ENCODE measurements around the gene INTS1.

INTS1 gene

DNA sequence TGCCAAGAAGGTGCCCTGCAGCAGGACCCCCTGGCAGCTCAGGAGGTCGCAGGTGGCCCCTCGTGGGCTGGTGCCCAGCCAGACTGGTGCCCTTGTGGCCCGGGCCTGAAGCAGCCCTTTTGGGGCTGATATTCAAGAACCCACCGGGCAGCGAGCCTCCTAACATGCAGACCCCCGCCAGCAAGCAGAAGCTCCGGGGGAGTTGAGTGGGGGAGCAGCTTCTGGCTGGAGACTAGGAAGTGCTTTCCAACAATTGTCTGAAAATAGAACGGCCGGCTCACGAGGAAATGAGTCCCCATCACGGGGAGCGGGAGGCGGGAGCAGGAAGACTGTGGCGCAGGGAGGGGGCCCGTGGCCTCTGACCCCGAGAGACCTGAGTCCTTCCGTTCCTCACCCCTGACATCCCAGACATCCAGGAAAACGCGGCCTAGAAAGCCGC, 9.5 kb upstream of the INTS1 start:
- Histone ChIP-seq H3K9me2 (replicated peaks; ENCODE audit: insufficient read depth, low read length) (no peaks in the 10 kb centered on the region), H3K4me1 (ENCODE audit: low read length) (peaks cover 7% of the 10 kb centered on the region), H3K36me3 (replicated peaks; ENCODE audit: insufficient read depth, low read length) (no peaks in the 10 kb centered on the region), H3K4me3 (ENCODE audit: low read length) (no peak overlapping the region), H3K27me3 (replicated peaks; ENCODE audit: insufficient read depth, low read length) (peaks cover 40% of the 10 kb centered on the region), H3K27ac (ENCODE audit: low read length) (no peak overlapping the region), H3K9ac (ENCODE audit: low read length) (no peak overlapping the region), H2AFZ (ENCODE audit: low read length) (no peak overlapping the region), H3F3A (ENCODE audit: insufficient read depth, low read length) (no peaks in the 10 kb centered on the region), H3K4me2 (ENCODE audit: low read depth, low read length) (no peak overlapping the region; the same call in 1 of the 2 replicates), H3K79me2 (ENCODE audit: low read length) (no peaks in the 10 kb centered on the region), H3K9me3 (replicated peaks; ENCODE audit: insufficient read depth, low read length) (no peaks in the 10 kb centered on the region), H4K20me1 (ENCODE audit: insufficient read depth, low read length) (no peaks in the 10 kb centered on the region)
- no peak for DNase-seq
- no peak for TF ChIP-seq EZH2 (optimal IDR thresholded peaks at IDR 0.05; ENCODE audit: low read depth, low read length)
- TF ChIP-seq EZH2phosphoT487 (IDR thresholded peaks at IDR 0.05; ENCODE audit: low read length): no peak
- TF ChIP-seq, protein P1, sequence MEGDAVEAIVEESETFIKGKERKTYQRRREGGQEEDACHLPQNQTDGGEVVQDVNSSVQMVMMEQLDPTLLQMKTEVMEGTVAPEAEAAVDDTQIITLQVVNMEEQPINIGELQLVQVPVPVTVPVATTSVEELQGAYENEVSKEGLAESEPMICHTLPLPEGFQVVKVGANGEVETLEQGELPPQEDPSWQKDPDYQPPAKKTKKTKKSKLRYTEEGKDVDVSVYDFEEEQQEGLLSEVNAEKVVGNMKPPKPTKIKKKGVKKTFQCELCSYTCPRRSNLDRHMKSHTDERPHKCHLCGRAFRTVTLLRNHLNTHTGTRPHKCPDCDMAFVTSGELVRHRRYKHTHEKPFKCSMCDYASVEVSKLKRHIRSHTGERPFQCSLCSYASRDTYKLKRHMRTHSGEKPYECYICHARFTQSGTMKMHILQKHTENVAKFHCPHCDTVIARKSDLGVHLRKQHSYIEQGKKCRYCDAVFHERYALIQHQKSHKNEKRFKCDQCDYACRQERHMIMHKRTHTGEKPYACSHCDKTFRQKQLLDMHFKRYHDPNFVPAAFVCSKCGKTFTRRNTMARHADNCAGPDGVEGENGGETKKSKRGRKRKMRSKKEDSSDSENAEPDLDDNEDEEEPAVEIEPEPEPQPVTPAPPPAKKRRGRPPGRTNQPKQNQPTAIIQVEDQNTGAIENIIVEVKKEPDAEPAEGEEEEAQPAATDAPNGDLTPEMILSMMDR (IDR thresholded peaks at IDR 0.05; ENCODE audit: low read length): no peak

DNA sequence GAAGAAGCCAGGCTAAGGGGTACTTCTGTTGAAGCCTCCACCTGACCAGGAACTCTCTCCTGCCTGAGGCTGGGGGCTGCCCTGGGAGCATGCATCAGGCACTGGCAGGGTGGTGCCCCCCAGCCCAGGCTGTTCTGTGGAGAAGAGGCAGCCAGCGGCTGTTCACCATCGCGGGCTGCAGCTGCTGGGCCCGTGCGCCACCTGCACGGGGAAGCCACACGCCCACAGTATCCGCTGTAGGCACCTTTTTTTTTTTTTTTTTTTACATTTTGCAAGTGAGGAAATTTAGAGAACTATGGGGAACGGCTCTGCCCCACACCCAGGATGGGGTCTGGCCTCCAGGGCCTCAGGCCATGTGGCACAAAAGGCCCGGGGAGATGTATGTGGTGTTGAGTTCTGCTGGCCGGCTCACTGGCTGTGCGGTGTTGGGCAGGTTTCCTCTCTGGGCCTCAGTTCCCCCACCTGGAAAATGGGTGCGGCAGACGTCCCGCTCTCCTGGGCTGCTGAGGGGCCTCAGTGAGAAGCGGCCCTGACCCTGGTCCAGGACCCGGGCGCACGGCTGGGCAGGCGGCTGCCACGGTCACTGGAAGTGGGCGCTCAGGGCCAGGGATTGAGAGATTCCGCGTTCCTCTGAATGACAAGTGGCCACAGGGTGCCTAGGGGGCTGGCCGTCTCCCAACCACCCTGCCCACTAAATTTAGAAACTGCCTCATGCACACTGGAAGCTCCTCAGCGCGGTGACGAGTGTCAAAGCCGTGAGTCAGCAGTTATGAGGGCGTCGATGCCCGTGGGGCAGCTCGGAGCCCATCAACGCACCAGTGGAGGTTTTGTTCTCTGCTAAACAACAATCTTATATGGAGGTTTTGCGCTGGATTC, 8.8 kb upstream of the INTS1 start:
- no peaks in the 10 kb centered on the region for H4K20me1 ChIP-seq (ENCODE audit: insufficient read depth, low read length)
- peaks cover 7% of the 10 kb centered on the region for H3K4me1 ChIP-seq (ENCODE audit: low read length)
- no peaks in the 10 kb centered on the region for H3K9me2 ChIP-seq (replicated peaks; ENCODE audit: insufficient read depth, low read length)
- H2AFZ ChIP-seq (ENCODE audit: low read length): peak overlapping the region; percentile 31; the same call in 1 of the 2 replicates
- no peaks in the 10 kb centered on the region for H3F3A ChIP-seq (ENCODE audit: insufficient read depth, low read length)
- no peaks in the 10 kb centered on the region for H3K79me2 ChIP-seq (ENCODE audit: low read length)
- no peaks in the 10 kb centered on the region for H3K9me3 ChIP-seq (replicated peaks; ENCODE audit: insufficient read depth, low read length)
- no peak overlapping the region for H3K4me3 ChIP-seq (ENCODE audit: low read length)
- H3K27ac ChIP-seq (ENCODE audit: low read length): no peak overlapping the region
- H3K4me2 ChIP-seq (ENCODE audit: low read depth, low read length): peak overlapping the region; percentile 24
- peak; percentile 57 for DNase-seq
- no peaks in the 10 kb centered on the region for H3K36me3 ChIP-seq (replicated peaks; ENCODE audit: insufficient read depth, low read length)
- TF ChIP-seq, protein P1 (IDR thresholded peaks at IDR 0.05; ENCODE audit: low read length): no peak
- TF ChIP-seq EZH2 (optimal IDR thresholded peaks at IDR 0.05; ENCODE audit: low read depth, low read length): no peak
- no peak for TF ChIP-seq EZH2phosphoT487 (IDR thresholded peaks at IDR 0.05; ENCODE audit: low read length)
- peaks cover 33% of the 10 kb centered on the region for H3K27me3 ChIP-seq (replicated peaks; ENCODE audit: insufficient read depth, low read length)
- H3K9ac ChIP-seq (ENCODE audit: low read length): no peak overlapping the region

DNA sequence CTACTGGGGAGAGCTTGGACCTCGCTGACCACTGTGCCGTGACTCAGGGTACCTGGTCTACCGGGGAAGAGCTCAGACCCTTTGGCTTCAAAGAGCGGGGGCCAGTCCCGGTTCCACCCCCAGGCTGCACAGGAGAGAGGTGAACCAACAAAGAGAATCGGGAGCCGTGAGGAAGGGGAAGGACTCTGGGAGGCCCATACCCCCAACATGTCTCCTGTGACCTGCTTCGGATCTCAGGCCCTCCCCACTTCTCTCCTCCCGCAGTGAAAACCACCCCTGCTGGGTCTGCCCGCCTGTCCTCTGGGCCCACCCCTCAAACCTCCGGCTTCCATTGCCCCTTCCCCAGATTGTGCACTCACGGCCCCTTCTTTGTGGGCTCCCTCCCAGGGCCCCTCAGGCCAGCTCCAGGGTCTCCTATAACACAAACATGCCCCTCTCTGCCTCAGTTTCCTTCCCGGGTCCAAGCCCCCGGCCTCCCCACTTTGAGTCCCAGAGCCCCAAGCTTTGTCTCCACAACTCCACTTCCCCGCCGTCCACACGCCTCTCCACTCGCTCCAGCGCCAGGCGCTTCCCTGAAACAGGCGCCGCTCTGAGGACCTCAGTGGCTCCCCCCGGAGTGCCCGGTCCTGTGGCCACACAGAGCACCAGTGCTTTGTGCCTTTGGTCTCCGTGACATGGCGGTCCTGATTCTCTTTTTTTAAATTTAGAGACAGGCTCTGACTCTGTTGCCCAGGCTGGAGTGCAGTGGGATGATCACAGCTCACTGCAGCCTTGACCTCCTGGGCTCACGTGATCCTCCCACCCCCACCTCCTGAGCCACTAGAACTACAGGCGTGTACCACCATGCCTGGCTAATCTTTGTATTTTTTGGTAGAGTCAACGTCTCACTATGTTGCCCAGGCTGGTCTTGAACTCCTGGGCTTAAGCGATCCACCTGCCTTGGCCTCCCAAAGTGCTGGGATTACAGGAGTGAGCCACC, 7.5 kb upstream of the INTS1 start:
- Histone ChIP-seq H3K79me2 (ENCODE audit: low read length) (no peaks in the 10 kb centered on the region), H3K4me2 (ENCODE audit: low read depth, low read length) (no peak overlapping the region), H3K4me3 (ENCODE audit: low read length) (no peak overlapping the region), H3K4me1 (ENCODE audit: low read length) (peaks cover 7% of the 10 kb centered on the region), H3K9me2 (replicated peaks; ENCODE audit: insufficient read depth, low read length) (no peaks in the 10 kb centered on the region), H4K20me1 (ENCODE audit: insufficient read depth, low read length) (no peaks in the 10 kb centered on the region), H3F3A (ENCODE audit: insufficient read depth, low read length) (no peaks in the 10 kb centered on the region), H3K9ac (ENCODE audit: low read length) (no peak overlapping the region), H3K27me3 (replicated peaks; ENCODE audit: insufficient read depth, low read length) (peaks cover 21% of the 10 kb centered on the region; the same call in 1 of the 2 replicates), H3K36me3 (replicated peaks; ENCODE audit: insufficient read depth, low read length) (no peaks in the 10 kb centered on the region), H3K27ac (ENCODE audit: low read length) (no peak overlapping the region), H2AFZ (ENCODE audit: low read length) (no peak overlapping the region), H3K9me3 (replicated peaks; ENCODE audit: insufficient read depth, low read length) (no peaks in the 10 kb centered on the region)
- no peak for DNase-seq
- TF ChIP-seq, protein P1 (IDR thresholded peaks at IDR 0.05; ENCODE audit: low read length): no peak
- no peak for TF ChIP-seq EZH2phosphoT487 (IDR thresholded peaks at IDR 0.05; ENCODE audit: low read length)
- TF ChIP-seq EZH2 (optimal IDR thresholded peaks at IDR 0.05; ENCODE audit: low read depth, low read length): no peak

All from MM.1S (cell line).